ENCODE results near the gene CREB3L2.

Gene CREB3L2

DNA sequence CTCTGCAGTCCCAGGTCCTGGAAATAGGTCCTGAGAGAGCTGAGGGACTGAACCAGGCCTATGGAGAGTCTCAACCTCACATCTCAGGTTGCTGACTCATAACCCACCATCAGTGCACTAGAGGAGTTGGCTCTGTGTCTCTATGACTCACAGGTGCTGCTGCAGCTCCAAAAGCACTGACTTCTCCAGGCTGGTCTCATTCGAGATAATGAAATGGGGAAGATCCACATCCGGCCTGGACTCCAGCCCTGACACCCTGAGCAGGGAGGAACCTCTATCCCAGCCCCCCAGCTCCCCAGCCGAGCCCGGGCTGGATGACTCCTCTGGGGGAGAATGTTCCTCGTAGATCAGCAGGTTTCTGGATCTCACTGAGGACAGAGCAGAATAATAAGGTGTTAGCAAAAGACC, 119.6 kb downstream of the CREB3L2 start:
- TF ChIP-seq, protein P1, sequence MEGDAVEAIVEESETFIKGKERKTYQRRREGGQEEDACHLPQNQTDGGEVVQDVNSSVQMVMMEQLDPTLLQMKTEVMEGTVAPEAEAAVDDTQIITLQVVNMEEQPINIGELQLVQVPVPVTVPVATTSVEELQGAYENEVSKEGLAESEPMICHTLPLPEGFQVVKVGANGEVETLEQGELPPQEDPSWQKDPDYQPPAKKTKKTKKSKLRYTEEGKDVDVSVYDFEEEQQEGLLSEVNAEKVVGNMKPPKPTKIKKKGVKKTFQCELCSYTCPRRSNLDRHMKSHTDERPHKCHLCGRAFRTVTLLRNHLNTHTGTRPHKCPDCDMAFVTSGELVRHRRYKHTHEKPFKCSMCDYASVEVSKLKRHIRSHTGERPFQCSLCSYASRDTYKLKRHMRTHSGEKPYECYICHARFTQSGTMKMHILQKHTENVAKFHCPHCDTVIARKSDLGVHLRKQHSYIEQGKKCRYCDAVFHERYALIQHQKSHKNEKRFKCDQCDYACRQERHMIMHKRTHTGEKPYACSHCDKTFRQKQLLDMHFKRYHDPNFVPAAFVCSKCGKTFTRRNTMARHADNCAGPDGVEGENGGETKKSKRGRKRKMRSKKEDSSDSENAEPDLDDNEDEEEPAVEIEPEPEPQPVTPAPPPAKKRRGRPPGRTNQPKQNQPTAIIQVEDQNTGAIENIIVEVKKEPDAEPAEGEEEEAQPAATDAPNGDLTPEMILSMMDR (IDR thresholded peaks at IDR 0.05): no peak
- DNase-seq (ENCODE audit: low spot score): no peak
- no peak overlapping the region for H3K4me3 ChIP-seq
- H3K27ac ChIP-seq: peak overlapping the region in 1 of 2 donors; percentile 46

DNA sequence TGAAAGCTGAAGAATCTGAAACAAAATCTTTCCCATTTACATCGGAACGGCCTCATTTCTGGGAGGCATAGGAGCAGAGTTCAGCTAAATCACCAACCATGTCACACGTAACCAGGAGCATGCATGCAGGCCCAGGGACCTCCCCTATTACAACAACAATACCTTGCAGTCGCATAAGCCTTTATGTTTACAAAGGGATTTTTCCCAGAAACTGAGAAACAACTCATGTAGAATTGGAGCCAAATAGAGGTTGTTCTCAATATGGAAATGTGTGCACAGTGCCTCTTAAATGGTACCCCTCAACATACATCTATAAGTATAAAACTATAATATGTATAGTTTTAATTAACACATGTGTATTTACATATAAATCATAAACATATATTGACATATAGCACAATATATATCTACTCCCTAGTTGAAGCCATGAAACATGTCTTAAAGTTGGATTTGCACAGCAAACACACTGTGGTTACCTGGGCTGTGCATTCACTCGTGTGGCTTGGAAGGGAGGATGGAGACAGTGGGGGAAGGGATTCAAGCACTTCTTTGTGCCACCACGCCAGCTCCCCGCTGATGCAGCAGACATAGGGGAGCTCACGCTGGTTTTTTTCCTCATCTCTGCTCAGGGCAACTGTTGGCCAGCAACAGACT, 120.2 kb downstream of the CREB3L2 start:
- peak overlapping the region in 1 of 2 donors; percentile 46 for H3K27ac ChIP-seq

DNA sequence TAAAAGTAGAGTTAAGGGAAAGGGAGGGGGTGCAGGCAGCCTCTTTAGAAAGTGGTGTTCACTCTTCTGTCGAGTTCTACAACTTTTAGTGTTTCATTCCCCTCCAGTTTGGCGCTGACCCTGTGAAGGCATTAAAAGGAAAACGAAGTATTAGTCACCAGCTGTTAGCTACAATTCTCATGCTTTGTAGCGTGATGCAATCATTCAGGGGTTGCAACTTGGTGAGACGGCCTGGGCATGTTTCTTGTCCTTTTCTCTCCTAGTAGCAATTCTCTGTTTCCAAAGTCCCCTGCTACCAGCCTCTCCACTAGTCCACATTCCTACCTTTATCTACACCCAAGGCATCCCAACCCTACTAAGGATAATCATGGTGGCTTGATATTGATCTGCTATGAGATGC, 121.5 kb downstream of the CREB3L2 start:
- Histone ChIP-seq H3K4me3 (no peak overlapping the region), H3K27ac (peak overlapping the region in 1 of 2 donors; percentile 66)
- TF ChIP-seq, protein P1 (IDR thresholded peaks at IDR 0.05): no peak
- no peak for DNase-seq (ENCODE audit: low spot score)

More for the DNA sequence above, 120.2 kb downstream of the CREB3L2 start:
- DNase-seq (ENCODE audit: low spot score): no peak
- H3K4me3 ChIP-seq: no peak overlapping the region
- TF ChIP-seq, protein P1 (IDR thresholded peaks at IDR 0.05): no peak

DNA sequence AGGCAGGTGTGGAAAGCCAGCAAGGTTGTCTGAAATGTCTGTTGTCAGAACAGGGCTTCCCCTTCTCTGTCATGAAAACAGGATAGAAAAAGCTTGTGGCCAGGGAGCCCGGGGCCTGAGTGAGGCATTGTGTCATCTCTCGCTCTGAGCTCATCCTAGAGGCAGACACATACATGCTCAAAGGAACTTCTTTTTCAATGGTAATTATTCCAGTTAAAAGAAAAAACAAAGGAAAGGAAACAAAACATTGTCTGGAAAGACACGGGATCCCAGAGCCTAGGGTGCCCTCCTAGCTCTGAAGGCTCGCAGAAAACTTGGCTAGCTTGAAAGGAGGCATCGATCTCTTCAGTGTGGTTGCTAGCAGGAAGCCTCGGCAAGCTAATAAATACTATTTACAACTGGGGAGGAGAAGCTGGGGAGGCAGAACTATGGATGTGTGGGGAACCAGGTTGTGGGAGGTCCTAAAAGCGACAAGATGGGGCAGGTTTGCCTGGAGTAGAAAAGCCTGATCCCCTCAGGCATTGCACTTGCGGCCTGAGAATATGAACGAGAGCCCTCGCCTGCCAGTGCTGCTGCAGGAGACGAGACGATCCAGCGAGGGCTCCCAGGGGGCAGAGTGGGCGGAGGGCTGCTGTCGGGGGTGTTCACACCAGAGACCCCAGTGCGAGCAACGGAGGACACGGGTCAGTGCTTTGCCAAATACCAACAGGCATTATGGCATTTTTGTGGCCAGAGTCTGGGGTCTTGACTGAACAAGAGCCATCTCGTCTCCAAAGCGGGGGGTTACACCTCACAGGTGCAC, 122.3 kb downstream of the CREB3L2 start:
- Histone ChIP-seq H3K27ac (peak overlapping the region in 1 of 2 donors; percentile 66), H3K4me3 (no peak overlapping the region)
- DNase-seq (ENCODE audit: low spot score): no peak
- TF ChIP-seq, protein P1 (IDR thresholded peaks at IDR 0.05): no peak

DNA sequence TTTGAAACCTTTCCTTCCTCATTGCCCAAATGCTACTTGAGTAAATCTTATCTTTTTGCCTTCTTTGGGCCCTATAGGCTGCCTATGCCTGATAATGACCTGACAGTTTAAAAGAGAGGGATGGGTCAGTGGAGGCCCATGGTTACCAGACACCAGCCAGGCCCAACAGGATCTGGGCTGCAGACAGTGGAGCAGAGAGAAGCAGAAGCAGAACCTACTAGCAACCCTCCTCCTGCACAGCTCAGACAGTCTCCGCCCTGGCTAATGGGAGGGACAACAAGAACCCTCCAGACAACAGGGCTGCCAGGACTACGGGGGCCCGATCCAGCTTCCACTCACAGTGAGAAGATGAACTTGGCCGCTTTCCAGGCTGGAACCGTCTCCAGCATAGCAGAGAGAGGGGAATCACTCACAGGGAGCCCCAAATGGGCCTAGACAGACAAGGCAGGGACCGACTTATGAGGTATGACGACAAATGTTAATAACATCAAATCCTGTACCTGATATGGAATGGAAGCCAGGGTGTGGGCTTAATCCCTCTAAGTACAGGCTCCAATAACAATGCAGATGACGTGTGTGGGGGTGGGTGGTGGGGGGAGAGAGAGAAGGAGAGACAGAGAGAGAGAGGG, 123.4 kb downstream of the CREB3L2 start:
- Histone ChIP-seq H3K4me3 (no peak overlapping the region), H3K27ac (peak overlapping the region in 1 of 2 donors; percentile 79)
- DNase-seq (ENCODE audit: low spot score): no peak
- TF ChIP-seq, protein P1 (IDR thresholded peaks at IDR 0.05): no peak

DNA sequence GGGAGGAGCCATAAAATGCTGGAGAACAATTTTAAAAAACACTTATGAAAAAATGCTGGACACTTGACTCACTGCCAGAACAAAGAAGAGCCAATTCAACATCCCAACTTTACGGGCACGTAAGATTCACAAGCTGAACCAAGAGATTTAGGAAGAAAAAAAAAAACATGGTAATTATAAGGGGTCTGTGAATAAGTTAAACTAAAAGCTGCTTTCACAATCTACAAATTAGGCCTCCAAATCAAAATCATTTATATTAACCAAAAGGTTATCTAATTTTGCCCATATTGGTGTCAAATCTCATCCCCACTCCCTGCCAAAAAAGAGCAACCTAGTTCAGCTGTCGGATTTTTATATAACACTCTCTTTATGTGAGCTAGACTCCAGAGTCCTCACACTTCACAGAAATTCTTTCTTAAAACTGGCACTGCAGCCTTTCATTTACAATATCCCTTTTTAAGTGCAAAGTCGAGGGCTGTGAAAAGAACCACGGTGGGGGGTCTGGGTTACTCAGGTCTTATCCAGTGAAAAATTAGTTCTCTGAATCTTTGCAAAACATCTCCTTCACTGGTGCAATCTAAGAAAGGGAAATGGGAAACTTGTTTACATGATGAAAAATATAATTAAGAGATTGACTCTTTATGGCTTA, 124.7 kb downstream of the CREB3L2 start:
- no peak overlapping the region for H3K27ac ChIP-seq
- H3K4me3 ChIP-seq: no peak overlapping the region
- TF ChIP-seq, protein P1 (IDR thresholded peaks at IDR 0.05): no peak
- DNase-seq (ENCODE audit: low spot score): no peak
